HepG2 (cell line): ENCODE data around the gene ANKLE1. TPM values are rescaled to one million over a fixed set of nuclear protein-coding genes. Genes with fewer than 3 reads are reported as not detected.

ENCODE experiments used
- AHDC1 ChIP-seq: sonication (generic); formaldehyde crosslinking; IDR thresholded peaks from 2 replicates; pipeline ENCODE4 v1.5.1; 2020; ENCODE audit warnings: mild to moderate bottlenecking, missing genetic modification reagents, borderline replicate concordance
- ARID5B ChIP-seq: IDR thresholded peaks from 2 replicates; pipeline ENCODE4 v1.4.0; 2020; ENCODE audit warnings: mild to moderate bottlenecking, missing genetic modification reagents
- HBP1 ChIP-seq: IDR thresholded peaks from 2 replicates; pipeline ENCODE4 v1.6.1; 2016; ENCODE audit warnings: low read depth, control low read depth
- KDM1A ChIP-seq: IDR thresholded peaks from 2 replicates; pipeline ENCODE4 v1.6.1; 2016; ENCODE audit warnings: missing compliant biosample characterization
- KDM3A ChIP-seq: IDR thresholded peaks from 2 replicates; pipeline ENCODE4 v1.6.1; 2018; ENCODE audit warnings: low read depth, missing compliant biosample characterization
- MLLT10 ChIP-seq: sonication (generic); formaldehyde crosslinking; IDR thresholded peaks from 2 replicates; pipeline ENCODE4 v1.4.0; 2020; ENCODE audit warnings: missing genetic modification reagents
- NFYB ChIP-seq: sonication (generic); formaldehyde crosslinking; IDR thresholded peaks from 2 replicates; pipeline ENCODE4 v1.4.0; 2020; ENCODE audit warnings: missing genetic modification reagents
- POLR2G ChIP-seq: fragments of 200-400 bp; formaldehyde crosslinking; IDR thresholded peaks from 2 replicates; pipeline ENCODE4 v1.6.1; 2018; ENCODE audit warnings: mild to moderate bottlenecking, low read depth, low read length, moderate library complexity
- RFX3 ChIP-seq: IDR thresholded peaks from 2 replicates; pipeline ENCODE4 v1.6.1; 2016; ENCODE audit warnings: missing biosample characterization, missing genetic modification reagents
- SATB2 ChIP-seq: sonication (generic); formaldehyde crosslinking; IDR thresholded peaks from 2 replicates; pipeline ENCODE4 v1.5.0; 2020; ENCODE audit warnings: missing genetic modification reagents
- SRY ChIP-seq: sonication (generic); formaldehyde crosslinking; IDR thresholded peaks from 2 replicates; pipeline ENCODE4 v1.8.0; 2022; ENCODE audit warnings: mild to moderate bottlenecking, missing genetic modification reagents
- TAF1 ChIP-seq: sonication (generic); formaldehyde crosslinking; IDR thresholded peaks from 2 replicates; pipeline ENCODE4 v1.4.0; 2020; ENCODE audit warnings: missing genetic modification reagents
- TBX2 ChIP-seq: sonication (generic); formaldehyde crosslinking; IDR thresholded peaks from 2 replicates; pipeline ENCODE4 v1.5.0; 2020; ENCODE audit warnings: missing genetic modification reagents, mild to moderate bottlenecking, borderline replicate concordance
- ZBTB20 ChIP-seq: sonication (generic); formaldehyde crosslinking; IDR thresholded peaks from 2 replicates; pipeline ENCODE4 v1.8.1; 2023; ENCODE audit warnings: missing genetic modification reagents, low read depth, mild to moderate bottlenecking, borderline replicate concordance
- ZNF17 ChIP-seq: sonication (generic); formaldehyde crosslinking; IDR thresholded peaks from 2 replicates; pipeline ENCODE4 v1.5.0; 2020; ENCODE audit warnings: mild to moderate bottlenecking, missing genetic modification reagents
- ZNF225 ChIP-seq: sonication (generic); formaldehyde crosslinking; IDR thresholded peaks from 2 replicates; pipeline ENCODE4 v1.4.0; 2020; ENCODE audit warnings: mild to moderate bottlenecking, missing genetic modification reagents
- ZNF354B ChIP-seq: sonication (generic); formaldehyde crosslinking; IDR thresholded peaks from 2 replicates; pipeline ENCODE4 v1.8.0; 2022; ENCODE audit warnings: mild to moderate bottlenecking, missing genetic modification reagents
- ZNF451 ChIP-seq: sonication (generic); formaldehyde crosslinking; IDR thresholded peaks from 2 replicates; pipeline ENCODE4 v1.5.0; 2020; ENCODE audit warnings: mild to moderate bottlenecking, missing genetic modification reagents
- ZNF460 ChIP-seq: sonication (generic); formaldehyde crosslinking; IDR thresholded peaks from 2 replicates; pipeline ENCODE4 v1.5.1; 2020; ENCODE audit warnings: missing genetic modification reagents, mild to moderate bottlenecking, borderline replicate concordance
- polyA plus RNA-seq, 8 experiments: library from polyadenylated mRNA; depleted of rRNA in 3 of 8; stranded (reverse) in 7 of 8; unstranded in 1 of 8; fragments of >200 nt; fragmentation: Illumina TruSeq in 4 of 8; extraction: Trizol in 4 of 8; gene quantifications; 2 replicates each; pipeline versions ENCODE4 v1.2.1 to v1.2.3, GENCODE V29; 2011 to 2016; ENCODE audit warnings: low read depth in 4 of 8, missing spikeins in 1 of 8, mixed read lengths in 1 of 8; ENCODE audit not compliant: insufficient read depth in 1 of 8
- total RNA-seq, 5 experiments: library from RNA; depleted of rRNA; stranded (reverse); fragments of >200 nt; fragmentation: Illumina TruSeq; extraction: Trizol; gene quantifications; 2 replicates each; pipeline ENCODE4 v1.2.3, GENCODE V29; 2016; ENCODE audit warnings: low read depth in 1 of 5

The ANKLE1 gene
- total and polyA plus RNA-seq, 2 of the 13 experiments (the other 11 are each of a cell fraction or from before 2014, with no cell fraction given), result 0.69 to 1.5 TPM

GRCh38 chr19:17305517-17306284 is 24.0 kb downstream of the ANKLE1 start, which contains the start of gene MRPL34 (continued):
- TF ChIP-seq ARID5B (CRISPR knock-in tag) (no peak; the same call in 1 of the 2 replicates), ZNF225 (CRISPR knock-in tag) (0 out of 2 replicates have a peak, but pooled peaks have one; percentile 44), ZNF451 (CRISPR knock-in tag) (no peak), ZNF460 (no peak; the same call in 1 of the 2 replicates), SRY (0 out of 2 replicates have a peak, but pooled peaks have one; percentile 9), KDM1A (CRISPR knock-in tag) (no peak), KDM3A (CRISPR knock-in tag) (peak; percentile 87; the same call in 1 of the 2 replicates), AHDC1 (CRISPR knock-in tag) (no peak; the same call in 1 of the 2 replicates), HBP1 (no peak; the same call in 1 of the 2 replicates), TBX2 (peak; percentile 28; the same call in 1 of the 2 replicates), ZNF354B (CRISPR knock-in tag) (no peak), SATB2 (CRISPR knock-in tag) (peak; percentile 77; the same call in 1 of the 2 replicates), ZNF17 (no peak), NFYB (peak; percentile 9; the same call in 1 of the 2 replicates), RFX3 (CRISPR knock-in tag) (no peak), MLLT10 (no peak), ZBTB20 (CRISPR knock-in tag) (peak; percentile 45; the same call in 1 of the 2 replicates), TAF1 (CRISPR knock-in tag) (peak; percentile 72; the same call in 1 of the 2 replicates), POLR2G (peak; percentile 88)
